NCI-H82 (cell line): Measurements from ENCODE around the gene FAM107A.

ENCODE experiments used
- DNase-seq: peaks from one replicate; lab custom pipeline; 2025; lab: John Stamatoyannopoulos, UW

Gene FAM107A

GRCh38 chr3:58591517-58592510 lies 14.6 kb upstream of the FAM107A start:
- no peak for DNase-seq

- DNase-seq: no peak
These were observed 10.9 kb upstream of the FAM107A start for GRCh38 chr3:58588030-58588614.

DNA sequence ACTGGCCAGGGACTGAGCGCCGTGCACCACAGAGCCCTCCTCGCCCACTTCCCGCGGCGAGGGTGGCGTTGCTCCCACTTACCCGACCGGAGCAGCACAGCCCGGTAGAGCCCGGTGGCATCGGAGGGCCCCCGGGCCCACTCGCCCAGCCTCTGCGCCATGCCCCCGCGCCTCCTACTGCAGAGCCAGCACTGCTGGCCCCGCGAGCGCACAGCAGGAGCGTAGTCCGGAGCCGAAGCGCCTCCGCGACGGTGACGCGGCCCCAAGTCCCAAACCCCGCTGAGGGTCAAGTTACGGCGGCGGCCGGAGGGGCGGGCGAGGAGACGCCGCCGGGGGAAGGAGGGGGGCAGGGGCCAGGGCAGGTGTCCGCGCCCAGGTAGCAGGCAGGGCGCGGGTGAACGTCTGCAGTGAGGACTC lies 9.6 kb upstream of the FAM107A start:
- DNase-seq: no peak

- no peak for DNase-seq
These were observed 8.8 kb upstream of the FAM107A start for GRCh38 chr3:58585994-58586393.

DNA sequence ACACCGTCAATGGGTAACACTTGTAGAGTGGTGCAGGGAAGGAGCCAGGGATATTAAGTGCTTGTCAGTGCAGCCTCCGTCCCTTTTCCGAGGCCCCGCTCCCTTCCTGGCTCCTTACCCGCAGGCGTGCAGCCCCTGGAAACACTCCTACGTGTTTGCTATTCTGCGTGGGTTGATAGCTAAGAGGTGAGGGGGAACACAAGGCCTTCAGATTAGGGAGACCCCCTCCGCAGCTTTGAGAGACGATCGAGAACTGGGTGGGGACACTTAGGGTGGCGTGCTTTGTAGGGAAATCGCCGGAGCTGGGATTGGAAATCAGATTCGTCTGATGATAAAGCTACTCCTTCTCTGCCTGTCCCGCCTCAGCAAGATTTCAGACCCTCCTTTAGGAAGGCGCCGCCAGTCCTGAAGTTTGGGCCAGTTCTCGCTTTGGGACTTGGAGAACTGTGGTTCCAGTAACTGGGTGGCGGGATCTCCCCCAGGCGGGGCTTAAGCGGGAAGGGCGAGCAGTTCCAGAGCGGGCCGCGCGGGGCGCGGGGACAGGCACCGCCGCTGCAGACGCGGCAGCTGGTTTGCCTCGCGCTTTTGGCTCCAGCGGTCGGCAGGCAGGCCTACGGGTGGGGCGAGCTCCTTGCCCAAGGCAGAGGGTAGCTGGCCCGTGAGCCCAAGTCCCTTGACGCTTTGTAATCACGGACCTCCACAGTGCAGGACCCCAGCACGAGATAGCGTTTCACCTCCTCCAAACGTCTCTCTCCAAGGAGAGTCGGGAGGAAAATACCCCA lies 8.0 kb upstream of the FAM107A start:
- DNase-seq: peak; percentile 86

DNA sequence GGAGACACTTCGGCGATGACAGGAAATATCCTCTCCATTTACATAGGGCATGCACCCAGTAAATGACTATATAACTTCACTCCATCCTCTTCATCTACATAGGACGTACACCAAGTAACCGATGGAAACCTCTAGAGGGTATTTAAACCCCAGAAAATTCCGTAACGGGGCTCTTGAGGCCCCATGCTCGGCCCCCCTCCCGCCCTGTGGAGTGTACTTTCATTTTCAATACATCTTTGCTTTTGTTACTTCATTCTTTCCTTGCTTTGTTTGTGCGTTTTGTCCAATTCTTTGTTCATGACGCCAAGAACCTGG lies 7.5 kb upstream of the FAM107A start:
- no peak for DNase-seq

- DNase-seq: no peak
These were observed 4.3 kb upstream of the FAM107A start for GRCh38 chr3:58581328-58582091.

- DNase-seq: no peak
These were observed 3.7 kb upstream of the FAM107A start for GRCh38 chr3:58580826-58581327.

GRCh38 chr3:58578873-58579272 lies 1.7 kb upstream of the FAM107A start:
- no peak for DNase-seq

- no peak for DNase-seq
These were observed 475 bp downstream of the FAM107A start for GRCh38 chr3:58576716-58577115.

- DNase-seq: no peak
These were observed 1.1 kb downstream of the FAM107A start for GRCh38 chr3:58575971-58576652.

- DNase-seq: no peak
These were observed 2.5 kb downstream of the FAM107A start for GRCh38 chr3:58574682-58575081.

- no peak for DNase-seq
These were observed 3.1 kb downstream of the FAM107A start for GRCh38 chr3:58574106-58574505.

GRCh38 chr3:58573640-58574039 lies 3.6 kb downstream of the FAM107A start:
- DNase-seq: no peak

DNA sequence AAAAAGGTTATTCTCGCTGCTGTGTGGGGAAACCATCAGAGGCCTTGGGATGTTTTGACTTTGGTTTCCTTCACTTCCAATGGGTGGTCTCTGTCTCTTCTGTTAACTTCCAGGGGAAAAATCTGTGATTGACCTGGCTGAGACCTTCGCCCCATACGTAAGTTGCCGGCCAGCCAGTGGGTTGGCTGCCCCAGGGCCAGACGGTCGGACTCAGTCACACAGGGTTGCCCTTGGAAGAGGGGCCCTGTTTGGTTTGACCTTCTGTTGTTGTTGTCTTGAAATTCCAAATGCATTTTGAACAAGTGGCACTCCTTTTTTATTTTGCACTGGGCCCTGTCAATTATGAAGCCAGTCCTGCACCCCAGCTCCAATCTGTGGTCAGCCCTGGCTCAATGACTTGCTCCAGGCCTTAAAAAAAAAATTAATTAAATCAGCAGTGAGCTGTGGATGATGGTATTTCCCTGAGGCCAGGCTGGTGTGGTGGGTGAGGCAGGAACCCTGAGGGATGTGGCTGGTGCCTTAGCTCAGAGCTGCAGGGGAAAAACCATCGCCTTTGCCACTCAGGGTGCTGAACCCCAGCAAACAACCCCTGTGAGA lies 4.5 kb downstream of the FAM107A start:
- no peak for DNase-seq

GRCh38 chr3:58572013-58572633 lies 5.1 kb downstream of the FAM107A start:
- no peak for DNase-seq

- no peak for DNase-seq
These were observed 6.3 kb downstream of the FAM107A start for GRCh38 chr3:58570851-58571250.

- no peak for DNase-seq
These were observed 7.7 kb downstream of the FAM107A start for GRCh38 chr3:58569287-58570001.

- peak; percentile 74 for DNase-seq
These were observed 8.5 kb downstream of the FAM107A start for GRCh38 chr3:58568572-58569286.
